Endothelial cell of umbilical vein (primary cell): ENCODE data around the gene GPR18. TPM values are rescaled to one million over a fixed set of nuclear protein-coding genes. Genes with fewer than 3 reads are reported as not detected.

Experiments
- BruUV-seq: library from RNA; stranded (reverse); fragments of 400-500 nt; replicated peaks from 2 replicates; lab custom pipeline; 2021; lab: Mats Ljungman, UMichigan
- CTCF ChIA-PET: fragments of 300-600, 350-600 bp; sonication (Branson Sonifier 250); formaldehyde crosslinking; loops from one replicate; lab custom pipeline; 2021; ENCODE audit warnings: antibody characterized with exemption, inconsistent platforms; lab: Charles Lee
- POLR2A ChIA-PET: fragments of 300-600, 350-600 bp; sonication (Branson Sonifier 250); formaldehyde crosslinking; loops from one replicate; lab custom pipeline; 2021; ENCODE audit warnings: antibody characterized with exemption, inconsistent platforms; lab: Charles Lee
- DNase-seq: peaks from one replicate; pipeline ENCODE4 v3.0.0-alpha.2; 2011; ENCODE audit warnings: low read depth, low spot score
- FAIRE-seq: peaks from 2 replicates; lab custom pipeline; 2011; peaks lifted over from hg19 to GRCh38; lab: Jason Lieb, UNC
- H2AFZ ChIP-seq: 2 replicates; pipeline ENCODE4 v1.6.0; 2012; ENCODE audit warnings: low read depth, low read length, control low read depth, inconsistent platforms
- H3K27ac ChIP-seq: 2 replicates; pipeline ENCODE4 v1.5.1; 2011; ENCODE audit warnings: low read depth, mild to moderate bottlenecking, control low read depth, low read length, moderate library complexity; ENCODE audit not compliant: insufficient read depth
- H3K27me3 ChIP-seq, 2 experiments: 2 replicates each; pipeline versions ENCODE4 v1.6.0 to v1.6.1; 2011; ENCODE audit warnings: low read length in 2 of 2, mixed read lengths in 1 of 2; ENCODE audit not compliant: control insufficient read depth in 2 of 2, insufficient read depth in 2 of 2
- H3K36me3 ChIP-seq, 2 experiments: 2 replicates in 1 of 2; 3 replicates in 1 of 2; pipeline ENCODE4 v1.5.1; 2011; ENCODE audit warnings: low read length in 2 of 2, mild to moderate bottlenecking in 1 of 2, moderate library complexity in 1 of 2; ENCODE audit not compliant: control insufficient read depth in 2 of 2, insufficient read depth in 2 of 2; ENCODE audit errors: extremely low read depth in 1 of 2
- H3K4me1 ChIP-seq: 3 replicates; pipeline ENCODE4 v1.5.1; 2011; ENCODE audit warnings: mild to moderate bottlenecking, low read length; ENCODE audit not compliant: control insufficient read depth, insufficient read depth; ENCODE audit errors: extremely low read depth
- H3K4me2 ChIP-seq: 2 replicates; pipeline ENCODE4 v1.6.1; 2011; ENCODE audit warnings: low read length, control low read depth, mixed read lengths; ENCODE audit not compliant: insufficient read depth
- H3K4me3 ChIP-seq, 3 experiments: fragments of 200-600 bp in 1 of 3; sonication (generic), shearing (Covaris generic) in 1 of 3; replicated peaks in 1 of 3; 2 replicates each; pipeline ENCODE4 v1.5.1; 2011 to 2016; ENCODE audit warnings: control low read depth in 3 of 3, low read length in 3 of 3, mild to moderate bottlenecking in 2 of 3, inconsistent platforms in 1 of 3, low read depth in 1 of 3, moderate library complexity in 1 of 3; ENCODE audit not compliant: insufficient read depth in 1 of 3
- H3K79me2 ChIP-seq: 2 replicates; pipeline ENCODE4 v1.6.0; 2012; ENCODE audit warnings: low read length, inconsistent platforms; ENCODE audit not compliant: control insufficient read depth, insufficient read depth
- H3K9ac ChIP-seq: replicated peaks from 2 replicates; pipeline ENCODE3; 2011; ENCODE audit warnings: low read length, control low read depth; ENCODE audit not compliant: insufficient read depth; ENCODE audit errors: extremely low read depth
- H3K9me1 ChIP-seq: replicated peaks from 3 replicates; pipeline ENCODE4 v1.6.0; 2011; ENCODE audit warnings: mild to moderate bottlenecking, low read length; ENCODE audit not compliant: control insufficient read depth, insufficient read depth; ENCODE audit errors: extremely low read depth
- H3K9me3 ChIP-seq: replicated peaks from 2 replicates; pipeline ENCODE4 v1.5.1; 2012; ENCODE audit warnings: low read length, inconsistent platforms; ENCODE audit not compliant: control insufficient read depth, insufficient read depth
- H4K20me1 ChIP-seq: replicated peaks from 2 replicates; pipeline ENCODE3; 2011; ENCODE audit warnings: mild to moderate bottlenecking, low read length; ENCODE audit not compliant: control insufficient read depth, insufficient read depth; ENCODE audit errors: extremely low read depth
- EZH2 ChIP-seq: IDR thresholded peaks from 2 replicates; pipeline ENCODE4 v1.6.1; 2012; ENCODE audit warnings: borderline replicate concordance, low read depth, mild to moderate bottlenecking, moderate library complexity, low read length, inconsistent platforms; ENCODE audit not compliant: severe bottlenecking
- FOS ChIP-seq: IDR thresholded peaks from 2 replicates; pipeline ENCODE4 v1.6.1; 2011; ENCODE audit warnings: mild to moderate bottlenecking, low read length, moderate library complexity, borderline replicate concordance; ENCODE audit not compliant: insufficient read depth
- GATA2 ChIP-seq: IDR thresholded peaks from 2 replicates; pipeline ENCODE4 v1.7.0; 2011; ENCODE audit warnings: low read depth, mild to moderate bottlenecking, moderate library complexity, mixed read lengths, low read length; ENCODE audit not compliant: insufficient read length, insufficient read depth
- POLR2A ChIP-seq: IDR thresholded peaks from 2 replicates; pipeline ENCODE4 v1.6.1; 2012; ENCODE audit warnings: low read depth, mild to moderate bottlenecking, control low read depth, low read length
- POLR2AphosphoS5 ChIP-seq: IDR thresholded peaks from 2 replicates; pipeline ENCODE4 v1.6.1; 2012; ENCODE audit warnings: low read depth, mild to moderate bottlenecking, control low read depth, low read length, moderate library complexity; ENCODE audit not compliant: insufficient read depth
- dilution Hi-C: fragments of 300-500 bp; cut with MboI; formaldehyde crosslinking; loops from one replicate; pipeline ENCODE4 v1.15.0; 2019; ENCODE audit warnings: low sequenced_read_pairs; ENCODE audit not compliant: extremely low pct_ligation_motif_present
- intact Hi-C: fragments of 100-400 bp; cut with micrococcal nuclease; formaldehyde crosslinking; loops from one replicate; pipeline ENCODE4 v1.10.0; 2022
- polyA plus RNA-seq, 4 experiments: library from polyadenylated mRNA; depleted of rRNA in 3 of 4; stranded (reverse) in 3 of 4; unstranded in 1 of 4; fragments of >200 nt; gene quantifications; 2 replicates each; pipeline versions ENCODE4 v1.2.1 to v1.2.3, GENCODE V29; 2011 to 2012; ENCODE audit warnings: missing spikeins in 1 of 4
- total RNA-seq: library from RNA; stranded (reverse); gene quantifications from 2 replicates; pipeline ENCODE4 v1.2.3, GENCODE V29; 2021
- TF ChIP-seq, protein P1 (sequence below): IDR thresholded peaks from 2 replicates; pipeline ENCODE4 v1.6.1; 2011; ENCODE audit not compliant: insufficient read depth, insufficient read length
- TF ChIP-seq, protein P2 (sequence below), 2 donors: IDR thresholded peaks; 1 replicate in 1 of 2; 2 replicates in 1 of 2; pipeline ENCODE4 v1.5.1; 2011; ENCODE audit warnings: low read length in 2 of 2, mild to moderate bottlenecking in 2 of 2, moderate library complexity in 2 of 2, control low read depth in 1 of 2, inconsistent platforms in 1 of 2, low read depth in 1 of 2; ENCODE audit not compliant: insufficient read depth in 1 of 2; ENCODE audit errors: extremely low read depth in 1 of 2

The GPR18 gene
- total and polyA plus RNA-seq, 2 donors (not counting 3 experiments of a cell fraction or from before 2014, with no cell fraction given): not detected

DNA sequence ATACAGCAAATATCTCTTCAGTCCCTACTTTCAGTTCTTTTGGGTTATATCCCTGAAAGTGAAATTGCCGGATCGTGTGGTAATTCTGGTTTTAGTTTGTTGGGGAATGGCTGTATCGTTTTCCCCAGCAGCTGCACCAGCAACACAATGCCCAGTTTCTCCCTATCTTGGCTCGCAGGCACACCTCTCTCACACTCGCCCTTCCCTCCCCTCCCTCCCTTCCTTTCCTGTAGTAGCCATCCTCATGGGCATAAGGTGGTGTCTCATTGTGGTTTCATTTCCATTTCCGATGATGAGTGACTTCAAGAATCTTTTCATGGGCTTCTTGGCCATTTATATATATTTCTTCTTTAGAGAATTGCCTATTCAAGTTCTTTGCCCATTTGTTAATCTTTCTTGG lies 8.6 kb upstream of the GPR18 start:
- Histone ChIP-seq H3K36me3 (peaks cover 0 to 2% of the 10 kb centered on the region in 2 experiments), H3K4me3 (no peak overlapping the region), H4K20me1 (no peaks in the 10 kb centered on the region), H3K4me1 (peaks cover 9% of the 10 kb centered on the region), H3K9ac (no peak overlapping the region), H2AFZ (no peak overlapping the region), H3K9me3 (no peaks in the 10 kb centered on the region), H3K4me2 (no peak overlapping the region), H3K27me3 (no peaks in the 10 kb centered on the region), H3K9me1 (no peaks in the 10 kb centered on the region), H3K79me2 (no peaks in the 10 kb centered on the region), H3K27ac (no peak overlapping the region)
- FAIRE-seq (no peak), DNase-seq (no peak)
- dilution Hi-C loops (loop anchor here (25.0 kb wide), 1 partner anchor 105 kb away; no protein-coding TSS in a partner anchor), intact Hi-C loops (loop anchor here (1.0 to 10.0 kb wide), 3 partner anchors 91 to 232 kb away; no protein-coding TSS in a partner anchor)
- ChIA-PET POLR2A (no interaction called here), CTCF (interaction anchor here (1.0 to 9.8 kb wide), 12 partner anchors 12 to 397 kb away, joined by 3 to 289 read pairs (median 4); no protein-coding TSS in a partner anchor)
- TF ChIP-seq FOS (no peak), EZH2 (no peak), GATA2 (no peak), POLR2A (no peak), POLR2AphosphoS5 (no peak)
- TF ChIP-seq, protein P1, sequence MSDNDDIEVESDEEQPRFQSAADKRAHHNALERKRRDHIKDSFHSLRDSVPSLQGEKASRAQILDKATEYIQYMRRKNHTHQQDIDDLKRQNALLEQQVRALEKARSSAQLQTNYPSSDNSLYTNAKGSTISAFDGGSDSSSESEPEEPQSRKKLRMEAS: no peak
- TF ChIP-seq, protein P2, sequence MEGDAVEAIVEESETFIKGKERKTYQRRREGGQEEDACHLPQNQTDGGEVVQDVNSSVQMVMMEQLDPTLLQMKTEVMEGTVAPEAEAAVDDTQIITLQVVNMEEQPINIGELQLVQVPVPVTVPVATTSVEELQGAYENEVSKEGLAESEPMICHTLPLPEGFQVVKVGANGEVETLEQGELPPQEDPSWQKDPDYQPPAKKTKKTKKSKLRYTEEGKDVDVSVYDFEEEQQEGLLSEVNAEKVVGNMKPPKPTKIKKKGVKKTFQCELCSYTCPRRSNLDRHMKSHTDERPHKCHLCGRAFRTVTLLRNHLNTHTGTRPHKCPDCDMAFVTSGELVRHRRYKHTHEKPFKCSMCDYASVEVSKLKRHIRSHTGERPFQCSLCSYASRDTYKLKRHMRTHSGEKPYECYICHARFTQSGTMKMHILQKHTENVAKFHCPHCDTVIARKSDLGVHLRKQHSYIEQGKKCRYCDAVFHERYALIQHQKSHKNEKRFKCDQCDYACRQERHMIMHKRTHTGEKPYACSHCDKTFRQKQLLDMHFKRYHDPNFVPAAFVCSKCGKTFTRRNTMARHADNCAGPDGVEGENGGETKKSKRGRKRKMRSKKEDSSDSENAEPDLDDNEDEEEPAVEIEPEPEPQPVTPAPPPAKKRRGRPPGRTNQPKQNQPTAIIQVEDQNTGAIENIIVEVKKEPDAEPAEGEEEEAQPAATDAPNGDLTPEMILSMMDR (IDR thresholded peaks at IDR 0.05; ENCODE audit: extremely low read depth in 1 of 2, insufficient read depth in 1 of 2, low read depth in 1 of 2, low read length in 2 of 2): no peak
- no TSS peak for BruUV-seq
